Spleen (tissue), 11 donors: ENCODE data around the gene SPOP. TPM values are rescaled to one million over a fixed set of nuclear protein-coding genes. Genes with fewer than 3 reads are reported as not detected.
"Not testable (repeated sequence)": the region's sequence is repeated elsewhere in the genome, so short reads cannot be mapped to it uniquely, and the experiment has no call there.

Source experiments
- DNase-seq: peaks from one replicate; pipeline ENCODE4 v3.0.0-alpha.2; 2020
- H3K27ac ChIP-seq, 8 donors: fragments of 200-600 bp; sonication (generic) in 7 of 8; 1 replicate in 4 of 8; 2 replicates in 4 of 8; pipeline versions ENCODE4 v1.5.0 to v1.8.0; 2016 to 2021; ENCODE audit warnings: inconsistent platforms in 4 of 8, mild to moderate bottlenecking in 4 of 8, moderate library complexity in 1 of 8
- H3K27me3 ChIP-seq, 7 donors: fragments of 200-600 bp; sonication (generic) in 6 of 7; replicated peaks in 1 of 7; 1 replicate in 4 of 7; 2 replicates in 3 of 7; pipeline versions ENCODE4 v1.5.0 to v1.8.0; 2016 to 2021; ENCODE audit warnings: inconsistent platforms in 3 of 7, mild to moderate bottlenecking in 1 of 7
- H3K36me3 ChIP-seq, 6 donors: fragments of 200-600 bp; sonication (generic) in 5 of 6; 1 replicate in 4 of 6; 2 replicates in 2 of 6; pipeline versions ENCODE4 v1.5.0 to v1.8.0; 2016 to 2021; ENCODE audit warnings: inconsistent platforms in 2 of 6
- H3K4me1 ChIP-seq, 6 donors: fragments of 200-600 bp; sonication (generic) in 5 of 6; 1 replicate in 3 of 6; 2 replicates in 3 of 6; pipeline versions ENCODE4 v1.5.0 to v1.8.0; 2016 to 2021; ENCODE audit warnings: inconsistent platforms in 3 of 6
- H3K4me3 ChIP-seq, 8 donors: fragments of 200-600 bp; sonication (generic) in 7 of 8; 1 replicate in 4 of 8; 2 replicates in 4 of 8; pipeline versions ENCODE4 v1.5.0 to v1.8.0; 2016 to 2021; ENCODE audit warnings: inconsistent platforms in 4 of 8, mild to moderate bottlenecking in 4 of 8, moderate library complexity in 2 of 8
- H3K9me3 ChIP-seq, 8 donors: fragments of 200-600 bp; sonication (generic) in 7 of 8; 1 replicate in 4 of 8; 2 replicates in 4 of 8; pipeline versions ENCODE4 v1.5.0 to v1.8.0; 2016 to 2021; ENCODE audit warnings: inconsistent platforms in 4 of 8
- CTCF ChIP-seq, 11 experiments: fragments of 200-600 bp in 7 of 11; fragments of 450-650 bp in 4 of 11; sonication (generic) in 4 of 11; IDR thresholded peaks in 8 of 11; conservative IDR thresholded peaks in 3 of 11; 1 replicate in 7 of 11; 2 replicates in 4 of 11; pipeline versions ENCODE4 v1.4.0 to v1.8.0; 2016 to 2021; ENCODE audit warnings: antibody characterized with exemption in 11 of 11, inconsistent platforms in 4 of 11, mild to moderate bottlenecking in 1 of 11
- POLR2A ChIP-seq, 3 donors: fragments of 450-650 bp; IDR thresholded peaks; one replicate each; pipeline ENCODE4 v1.5.1; 2017; ENCODE audit warnings: antibody characterized with exemption in 3 of 3, mild to moderate bottlenecking in 1 of 3
- POLR2AphosphoS5 ChIP-seq, 3 donors: sonication (generic); formaldehyde crosslinking; IDR thresholded peaks; one replicate each; pipeline ENCODE4 v1.5.1; 2017; ENCODE audit warnings: antibody characterized with exemption in 3 of 3
- WGBS, 5 donors: extraction: QIAGEN DNeasy Blood & Tissue Kit in 3 of 5; methylation state at CpG; one replicate each; pipeline versions ENCODE4 v1.1.5 to v1.1.7; 2013 to 2018; 5-methylcytosine and 5-hydroxymethylcytosine counted together
- intact Hi-C: fragments of 100-400 bp; cut with DNase I; formaldehyde crosslinking; loops from one replicate; pipeline ENCODE4 v1.15.0; 2023; ENCODE audit warnings: low total_unique reads
- polyA plus RNA-seq, 3 donors: library from polyadenylated mRNA; stranded (reverse); fragments of 200-250 nt; gene quantifications; one replicate each; pipeline ENCODE4 v1.2.1, GENCODE V29; 2013
- total RNA-seq, 7 donors: library from RNA; depleted of rRNA in 3 of 7; stranded (reverse); fragments of >200 nt in 3 of 7; fragmentation: NEBNext Ultra II Directional in 4 of 7; extraction: Animal tissue kit (Norgen Biotek cat#: 25700) in 4 of 7; gene quantifications; one replicate each; pipeline versions ENCODE4 v1.1.0 to v1.2.1, GENCODE V29; 2016 to 2021
- donor health status: healthy with polysubstance abuse.
- donor health status: DM: no; HTN: no; CAD: no; lungs with moderate emphysema.
- donor health status: DM: no; HTN: no; CAD: no.
- donor health status: Bipolar disorder and iron deficiency.
- donor health status: healthy.
- donor health status: DM: no; HTN: no; CAD: no.
- donor health status: DM: yes; HTN: yes; CAD: no.

SPOP gene
- total and polyA plus RNA-seq, 10 donors: 23.7 to 86.4 (median 67.8) TPM

- no peak overlapping the region for H3K27ac ChIP-seq
- WGBS, 5 donors: 62 to 75% (median 64%) methylated on average over 4 of the region's 4 CpGs
- H3K4me1 ChIP-seq: peaks cover 13 to 59% (median 40%) of the 10 kb centered on the region in 6 donors
Observed at GRCh38 chr17:49571764-49572163, 106.1 kb downstream of the SPOP start.

GRCh38 chr17:49571283-49571682 is 106.6 kb downstream of the SPOP start:
- H3K36me3 ChIP-seq: no peaks in the 10 kb centered on the region
- WGBS, 5 donors: 61 to 70% (median 68%) methylated on average over 6 of the region's 6 CpGs

More at GRCh38 chr17:49571764-49572163, 106.1 kb downstream of the SPOP start:
- TF ChIP-seq CTCF (IDR thresholded peaks at IDR 0.05 in 8 of 11, conservative IDR thresholded peaks at IDR 0.05 in 3 of 11) (no peak), POLR2AphosphoS5 (IDR thresholded peaks at IDR 0.05) (no peak), POLR2A (IDR thresholded peaks at IDR 0.05) (no peak)
- H3K27me3 ChIP-seq: peaks cover 0 to 76% (median 23%) of the 10 kb centered on the region in 7 donors
- DNase-seq: peak; percentile 9
- H3K9me3 ChIP-seq: no peaks in the 10 kb centered on the region
- intact Hi-C loops: loop anchor here (5.0 kb wide), 2 partner anchors 126 to 281 kb away; no protein-coding TSS in a partner anchor
- no peaks in the 10 kb centered on the region for H3K36me3 ChIP-seq
- no peak overlapping the region for H3K4me3 ChIP-seq

GRCh38 chr17:49570540-49571242 is 107.2 kb downstream of the SPOP start:
- 65 to 87% (median 75%) methylated on average over 7 to 11 of the region's 11 CpGs for WGBS, 5 donors
- H3K27ac ChIP-seq: peak overlapping the region in 1 of 8 donors; percentile 75
- intact Hi-C loops: loop anchor here (5.0 kb wide), 2 partner anchors 127 to 282 kb away; no protein-coding TSS in a partner anchor
- peaks cover 6 to 55% (median 29%) of the 10 kb centered on the region in 6 donors for H3K4me1 ChIP-seq
- no peaks in the 10 kb centered on the region for H3K9me3 ChIP-seq
- no peaks in the 10 kb centered on the region for H3K36me3 ChIP-seq
- peaks cover 0 to 76% (median 13%) of the 10 kb centered on the region in 7 donors for H3K27me3 ChIP-seq
- peak overlapping the region in 1 of 8 donors; percentile 82 for H3K4me3 ChIP-seq
- TF ChIP-seq POLR2AphosphoS5 (IDR thresholded peaks at IDR 0.05) (no peak), POLR2A (IDR thresholded peaks at IDR 0.05) (no peak), CTCF (IDR thresholded peaks at IDR 0.05 in 8 of 11, conservative IDR thresholded peaks at IDR 0.05 in 3 of 11) (no peak)
- DNase-seq: peak; percentile 78

More at GRCh38 chr17:49571283-49571682, 106.6 kb downstream of the SPOP start:
- Histone ChIP-seq H3K4me3 (no peak overlapping the region), H3K9me3 (no peaks in the 10 kb centered on the region), H3K27ac (no peak overlapping the region), H3K27me3 (peaks cover 0 to 76% (median 19%) of the 10 kb centered on the region in 7 donors), H3K4me1 (peaks cover 11 to 57% (median 35%) of the 10 kb centered on the region in 6 donors)
- DNase-seq: peak; percentile 59
- intact Hi-C loops: loop anchor here (5.0 kb wide), 2 partner anchors 126 to 281 kb away; no protein-coding TSS in a partner anchor
- TF ChIP-seq POLR2A (IDR thresholded peaks at IDR 0.05) (no peak), CTCF (IDR thresholded peaks at IDR 0.05 in 8 of 11, conservative IDR thresholded peaks at IDR 0.05 in 3 of 11) (no peak), POLR2AphosphoS5 (IDR thresholded peaks at IDR 0.05) (no peak)

- Histone ChIP-seq H3K4me3 (peak overlapping the region in 1 of 8 donors; percentile 42), H3K27me3 (peaks cover 0 to 74% (median 0%) of the 10 kb centered on the region in 7 donors), H3K4me1 (peaks cover 3 to 45% (median 19%) of the 10 kb centered on the region in 6 donors), H3K27ac (peak overlapping the region in 2 of 8 donors; percentile 42 to 68)
- H3K9me3 ChIP-seq, H3K36me3 ChIP-seq: not testable (repeated sequence)
- 70 to 82% (median 79%) methylated on average over 7 of the region's 7 CpGs for WGBS, 5 donors
- DNase-seq: peak; percentile 41
- intact Hi-C loops: loop anchor here (5.0 kb wide), 2 partner anchors 219 to 429 kb away; partner anchors contain the start of genes DLX3 and KAT7
Observed at GRCh38 chr17:49568695-49569047, 109.2 kb downstream of the SPOP start.
